GM18909 (cell line): ENCODE results near the gene CAT.

Experiments
- ATAC-seq: cut with Tn5 transposase; IDR thresholded peaks from one replicate; pipeline ENCODE4 v1.9.1; 2021; ENCODE audit warnings: mild to moderate bottlenecking; ENCODE audit not compliant: unreplicated experiment, poor library complexity

CAT gene

DNA sequence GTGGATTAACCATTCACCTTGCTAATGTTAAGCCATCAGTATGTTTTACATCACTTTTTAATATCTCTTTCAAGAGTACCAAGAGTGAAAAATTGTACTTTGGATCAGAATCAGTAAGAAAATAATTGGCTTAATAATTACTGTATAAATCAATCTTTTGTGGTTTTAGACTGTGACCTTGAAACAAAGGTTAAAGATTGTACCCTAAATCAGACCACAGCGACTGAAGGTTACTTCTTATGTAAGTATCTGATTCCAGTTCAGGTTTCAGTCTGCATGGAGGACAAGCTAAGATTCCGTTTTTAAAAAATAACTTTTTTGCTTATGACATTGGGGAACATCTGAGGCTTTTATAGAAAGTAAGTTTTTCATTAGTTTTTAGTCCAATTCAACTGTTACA, 18.9 kb downstream of the CAT start:
- ATAC-seq: no peak

DNA sequence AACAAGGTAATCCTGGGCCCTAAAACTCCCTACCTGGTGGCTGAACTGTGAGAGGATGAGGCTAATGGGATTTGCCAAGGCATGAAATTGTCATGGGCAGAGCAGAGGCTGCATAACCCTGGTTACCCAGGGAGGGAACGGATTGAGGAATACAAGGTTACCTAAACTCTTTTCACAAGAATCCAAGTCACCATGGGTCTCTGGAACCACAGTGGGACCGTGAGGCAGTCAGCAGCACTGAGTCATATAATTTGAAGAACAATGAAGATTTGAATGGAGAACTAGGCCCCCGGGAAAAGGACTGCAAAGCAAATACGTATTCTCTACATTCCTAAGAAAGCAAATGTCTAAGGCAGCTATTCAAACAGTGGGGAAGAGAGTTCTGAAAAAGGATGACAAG, 19.8 kb downstream of the CAT start:
- no peak for ATAC-seq

DNA sequence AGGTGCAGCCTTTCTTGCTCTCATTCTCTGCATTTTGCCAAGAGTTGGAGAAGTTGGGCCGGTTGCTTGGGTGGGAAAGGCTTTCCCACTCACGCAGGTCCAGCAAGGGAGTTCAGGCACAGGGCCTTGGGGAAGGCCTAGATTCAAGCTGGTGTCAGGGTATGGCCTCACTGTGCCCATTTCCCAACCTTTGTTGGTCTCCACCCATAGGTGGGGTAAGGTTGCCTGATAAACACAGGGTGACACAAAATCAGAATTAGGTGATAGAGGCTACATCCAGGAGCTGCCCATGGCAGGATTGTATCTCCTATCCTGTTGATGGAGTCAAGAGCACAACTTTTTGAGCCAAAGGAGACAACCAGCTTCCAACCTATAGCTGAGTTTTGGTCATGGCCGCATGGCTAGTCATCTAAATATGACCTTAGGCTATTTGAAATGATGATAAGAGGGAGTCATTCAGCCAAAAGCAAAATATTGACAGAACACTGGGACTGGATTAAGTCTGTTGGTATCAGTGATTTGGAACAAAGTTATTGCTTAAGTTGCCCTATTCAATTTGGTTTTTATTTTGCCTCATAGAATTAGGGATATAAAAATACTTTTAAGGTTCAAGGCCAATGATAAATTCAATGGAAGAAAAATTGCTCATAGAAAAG, 20.9 kb downstream of the CAT start:
- no peak for ATAC-seq

DNA sequence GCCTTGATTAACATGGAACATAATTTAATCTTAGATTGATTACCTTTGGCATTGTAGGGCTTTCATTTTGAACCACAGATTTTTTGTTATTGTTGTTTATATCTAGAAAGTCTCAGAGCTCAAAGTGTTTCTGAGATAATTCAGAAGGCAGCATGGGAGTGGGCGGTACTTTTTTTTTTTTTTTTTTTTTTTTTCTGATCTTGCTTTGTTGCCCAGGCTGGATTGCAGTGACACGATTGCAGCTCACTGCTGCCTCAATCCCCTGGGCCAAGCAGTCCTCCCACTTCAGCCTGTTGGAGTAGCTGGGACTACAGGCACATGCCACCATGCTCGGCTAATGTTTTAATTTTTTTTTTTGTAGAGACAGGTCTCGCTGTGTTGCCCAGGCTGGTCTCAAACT, 21.5 kb downstream of the CAT start:
- ATAC-seq: no peak

GRCh38 chr11:34461215-34461614, 22.5 kb downstream of the CAT start:
- no peak for ATAC-seq

GRCh38 chr11:34464591-34465051, 25.9 kb downstream of the CAT start:
- no peak for ATAC-seq

GRCh38 chr11:34466802-34467488, 28.2 kb downstream of the CAT start:
- no peak for ATAC-seq

- ATAC-seq: no peak
Observed at GRCh38 chr11:34468209-34468841, 29.6 kb downstream of the CAT start.

GRCh38 chr11:34473603-34474169, 35.0 kb downstream of the CAT start:
- ATAC-seq: no peak

DNA sequence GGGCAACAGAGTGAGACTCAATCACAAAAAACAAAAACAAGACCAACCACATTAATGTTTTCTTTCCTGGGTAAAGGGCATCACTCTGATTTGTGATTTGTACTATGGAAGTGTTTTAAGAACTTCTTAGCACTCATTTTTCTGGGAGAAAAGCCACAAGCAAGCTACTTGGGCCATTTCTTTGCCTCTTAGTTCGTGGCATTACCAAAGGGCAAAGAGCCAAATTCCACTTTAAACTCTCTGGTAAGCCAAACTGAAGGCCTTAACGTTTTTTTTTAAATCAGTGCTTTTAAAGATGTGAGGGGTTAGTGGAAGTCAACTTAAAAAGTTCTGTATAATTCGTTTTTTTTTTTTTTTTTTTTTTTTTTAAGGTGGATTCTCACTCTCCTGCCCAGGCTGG, 36.9 kb downstream of the CAT start:
- ATAC-seq: no peak

DNA sequence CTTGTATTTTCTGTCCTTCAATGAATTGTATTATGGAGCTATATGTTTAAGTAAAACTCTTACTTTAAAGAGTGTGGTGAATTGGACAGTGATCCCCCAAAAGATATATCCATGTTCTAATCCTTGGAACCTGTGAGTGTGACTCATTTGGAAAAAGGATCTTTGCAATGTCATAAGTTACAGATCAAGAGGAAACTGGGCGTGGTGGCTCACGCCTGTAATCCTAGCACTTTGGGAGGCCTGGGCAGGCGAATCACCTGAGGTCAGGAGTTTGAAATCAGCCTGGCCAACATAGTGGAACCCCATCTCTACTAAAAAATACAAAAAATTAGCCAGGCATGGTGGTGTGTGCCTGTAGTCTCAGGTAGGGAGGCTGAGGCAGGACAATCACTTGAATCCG, 38.1 kb downstream of the CAT start:
- ATAC-seq: no peak

DNA sequence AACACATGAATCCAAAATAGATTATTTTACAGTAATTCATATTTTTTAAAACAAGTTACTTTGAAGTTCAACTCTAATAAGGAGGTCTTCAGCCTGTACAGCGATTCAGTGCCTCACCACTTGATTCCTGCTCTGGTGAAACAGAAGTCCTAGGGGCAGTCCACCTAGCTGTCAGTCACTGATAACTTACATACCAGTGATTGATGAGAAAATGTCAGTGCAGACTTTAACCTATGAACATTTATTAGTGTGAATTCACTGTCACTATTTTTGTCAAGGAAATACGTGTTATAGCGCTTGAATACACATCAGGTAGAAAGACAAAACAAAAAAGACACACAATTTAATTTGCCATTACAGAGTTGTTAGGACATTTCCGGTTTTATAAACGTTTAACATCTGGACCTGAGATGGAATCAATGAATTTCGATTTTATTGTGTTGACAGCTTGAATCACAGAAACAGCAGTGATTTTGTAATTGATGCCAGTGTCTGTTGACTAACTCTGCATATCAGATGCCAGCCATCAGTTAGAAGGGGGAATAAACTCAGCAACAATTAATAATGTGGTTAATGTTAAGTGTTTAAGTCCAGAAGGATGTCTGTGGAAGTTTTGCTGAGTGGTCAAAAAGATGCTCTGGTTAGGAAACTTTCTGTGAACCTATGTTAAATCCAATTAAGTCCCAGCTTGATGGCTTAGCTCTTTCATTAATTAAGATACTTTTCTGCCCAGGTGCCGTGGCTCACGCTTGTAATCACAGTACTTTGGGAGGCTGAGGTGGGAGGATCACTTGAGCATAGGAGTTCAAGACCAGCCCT, 40.3 kb downstream of the CAT start:
- ATAC-seq: no peak

DNA sequence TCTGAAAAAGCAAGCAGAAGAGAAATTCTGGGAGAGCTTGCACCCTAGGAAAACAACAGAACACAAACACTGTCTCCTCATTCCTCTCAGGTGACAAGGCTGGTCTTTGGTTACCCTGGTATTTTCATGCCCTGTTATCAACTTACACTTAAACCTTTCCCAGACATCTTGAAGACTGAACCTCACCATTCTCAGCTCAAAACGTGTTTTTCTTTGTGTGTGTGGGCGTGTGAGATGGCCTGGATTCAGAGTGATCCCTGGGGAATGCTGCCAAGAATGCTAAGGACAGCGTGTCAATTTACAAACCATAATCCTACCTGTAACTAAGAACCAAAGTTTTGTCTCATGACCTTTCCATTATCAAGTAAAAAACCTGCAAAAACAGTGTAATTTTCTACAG, 41.6 kb downstream of the CAT start:
- ATAC-seq: no peak

DNA sequence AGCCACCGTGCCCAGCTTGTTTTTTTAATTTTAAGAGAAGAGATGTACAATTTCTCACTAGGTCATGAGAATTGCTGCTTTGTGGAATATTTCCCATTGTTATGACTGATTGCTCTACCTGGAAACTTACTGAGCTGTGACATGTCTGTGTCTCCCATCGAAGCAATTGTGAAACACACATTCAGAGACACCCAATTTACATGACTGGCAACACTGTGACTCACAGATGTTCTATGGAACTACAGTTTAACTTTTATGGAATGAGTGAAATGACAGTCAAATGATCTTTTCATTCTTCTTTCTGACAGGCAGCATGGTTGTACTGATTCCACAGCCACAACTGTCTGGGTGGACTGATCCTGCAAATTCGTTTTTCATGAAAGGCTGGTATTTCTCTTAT, 42.6 kb downstream of the CAT start:
- no peak for ATAC-seq

DNA sequence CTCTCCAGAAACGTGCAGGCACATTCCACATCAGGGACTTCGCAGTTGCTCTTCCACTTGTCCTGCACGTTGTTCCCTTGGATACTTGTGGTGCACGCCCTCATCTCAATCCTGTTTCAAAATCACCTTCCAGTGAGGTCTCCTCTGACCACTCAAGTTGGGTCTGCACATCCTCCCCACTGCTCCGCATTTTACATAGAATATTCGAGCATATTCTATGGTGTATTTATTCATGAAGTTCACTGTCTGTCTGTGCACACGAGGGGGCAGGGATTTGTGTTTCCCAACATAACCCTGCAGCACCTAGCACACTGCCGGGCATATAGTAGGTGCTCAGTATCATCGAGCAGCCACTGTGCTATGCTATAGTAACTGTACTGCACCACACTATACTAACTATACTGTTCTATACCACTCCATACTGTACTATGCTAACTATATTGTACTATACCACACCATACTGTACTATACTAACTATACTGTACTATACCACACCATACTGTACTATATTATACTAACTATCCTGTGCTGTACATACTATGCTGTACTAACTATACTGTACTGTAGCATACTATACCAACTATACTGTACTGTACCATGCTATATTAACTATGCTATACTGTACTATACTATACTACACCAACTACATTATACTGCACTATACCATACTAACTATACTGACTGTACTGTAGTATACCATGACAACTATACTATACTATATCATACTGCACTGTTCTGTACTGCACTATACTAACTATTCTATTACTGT, 44.6 kb downstream of the CAT start:
- no peak for ATAC-seq

GRCh38 chr11:34487430-34487829, 48.7 kb downstream of the CAT start:
- no peak for ATAC-seq

DNA sequence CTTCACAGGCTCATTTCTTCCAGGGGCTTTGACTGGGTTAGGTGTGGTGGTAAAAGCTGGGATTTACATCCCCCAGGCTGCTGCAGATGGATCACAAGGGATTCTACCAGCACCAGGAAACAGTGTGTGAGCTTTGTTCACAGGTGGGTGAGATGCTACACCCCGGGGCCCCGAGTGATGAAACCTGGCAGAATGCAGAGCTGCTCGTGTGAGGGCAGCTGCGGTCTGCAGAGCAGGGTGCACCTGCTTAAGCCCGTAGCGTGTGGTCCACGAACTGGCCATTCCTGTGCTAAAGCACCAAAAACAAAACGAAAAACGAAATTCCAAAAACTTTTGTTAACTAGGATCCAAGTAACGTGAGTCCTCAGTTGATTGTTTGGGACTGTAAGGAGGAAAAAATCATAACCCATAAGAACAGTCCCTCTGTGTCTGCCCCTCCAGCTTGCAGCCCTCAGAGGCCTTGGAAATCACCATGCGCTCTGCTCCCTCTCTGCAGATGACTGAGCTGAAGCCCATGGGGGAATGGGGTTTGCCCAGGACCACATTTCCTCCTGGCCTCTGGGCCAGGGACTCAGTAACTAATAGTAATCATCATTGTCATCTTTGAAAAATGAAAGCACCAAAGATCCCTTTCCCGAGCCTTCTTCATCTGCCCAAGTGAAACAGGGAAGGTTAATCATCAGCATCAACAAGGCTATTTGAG, 50.3 kb downstream of the CAT start:
- no peak for ATAC-seq

- no peak for ATAC-seq
Observed at GRCh38 chr11:34490304-34490703, 51.6 kb downstream of the CAT start.

DNA sequence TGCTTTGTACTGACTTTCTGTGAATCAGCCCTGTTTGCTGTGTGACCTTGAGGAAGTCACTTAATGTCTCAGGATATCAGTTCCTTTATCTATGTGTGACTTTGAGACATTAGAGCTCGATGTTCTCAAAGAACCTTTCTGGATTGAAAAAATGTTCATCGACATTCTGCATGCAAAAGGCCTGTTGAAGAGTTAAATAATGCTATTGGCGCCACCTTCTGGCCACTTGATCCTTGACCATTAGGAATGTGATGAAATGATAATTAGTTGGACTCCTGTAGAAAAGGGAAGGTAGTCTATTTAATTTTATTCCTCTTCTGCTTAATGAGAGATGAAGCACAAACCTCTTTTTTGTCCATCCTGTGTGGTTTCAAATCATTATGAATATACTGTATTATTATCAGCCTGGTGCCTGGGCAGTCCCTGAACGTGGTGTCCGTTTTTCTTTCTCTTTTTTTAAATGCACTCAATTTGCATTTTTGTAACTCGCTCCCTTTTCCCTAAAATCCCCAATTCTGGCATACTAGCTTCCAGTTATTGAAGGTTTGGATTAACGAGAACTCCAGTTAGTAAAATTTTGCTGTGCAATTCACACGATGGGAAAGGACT, 54.2 kb downstream of the CAT start:
- ATAC-seq: no peak
